Esophagus muscularis mucosa (tissue), 3 donors: ENCODE results near the gene MTFMT.

ENCODE experiments used
- CTCF ChIP-seq, 3 experiments: fragments of 200-600 bp in 2 of 3; fragments of 450-650 bp in 1 of 3; sonication (generic) in 2 of 3; IDR thresholded peaks; one replicate each; pipeline ENCODE4 v1.5.1; 2017 to 2019; ENCODE audit warnings: antibody characterized with exemption in 3 of 3, mild to moderate bottlenecking in 2 of 3, moderate library complexity in 1 of 3
- POLR2A ChIP-seq: fragments of 450-650 bp; IDR thresholded peaks from one replicate; pipeline ENCODE4 v1.6.1; 2017; ENCODE audit warnings: antibody characterized with exemption, moderate library complexity, mild to moderate bottlenecking, low read depth
- POLR2AphosphoS5 ChIP-seq, 2 donors: sonication (generic); formaldehyde crosslinking; IDR thresholded peaks; one replicate each; pipeline ENCODE4 v1.6.1; 2017; ENCODE audit warnings: antibody characterized with exemption in 2 of 2

- TF ChIP-seq POLR2AphosphoS5 (IDR thresholded peaks at IDR 0.05) = no peak
- TF ChIP-seq CTCF (IDR thresholded peaks at IDR 0.05) = no peak
- TF ChIP-seq POLR2A = no peak
These were observed 48.0 kb upstream of the MTFMT start for GRCh38 chr15:65077291-65077980.
